Hematopoietic multipotent progenitor cell treated with erythropoietin and hydrocortisone succinate and interleukin-3 and kit ligand, for 4 days (in vitro differentiated cells): Measurements from ENCODE around the gene GOSR2.
"Not testable (repeated sequence)": the region's sequence is repeated elsewhere in the genome, so short reads cannot be mapped to it uniquely, and the experiment has no call there.

Source experiments
- DNase-seq: peaks from one replicate; pipeline ENCODE4 v3.0.0-alpha.2; 2015

The GOSR2 gene

DNA sequence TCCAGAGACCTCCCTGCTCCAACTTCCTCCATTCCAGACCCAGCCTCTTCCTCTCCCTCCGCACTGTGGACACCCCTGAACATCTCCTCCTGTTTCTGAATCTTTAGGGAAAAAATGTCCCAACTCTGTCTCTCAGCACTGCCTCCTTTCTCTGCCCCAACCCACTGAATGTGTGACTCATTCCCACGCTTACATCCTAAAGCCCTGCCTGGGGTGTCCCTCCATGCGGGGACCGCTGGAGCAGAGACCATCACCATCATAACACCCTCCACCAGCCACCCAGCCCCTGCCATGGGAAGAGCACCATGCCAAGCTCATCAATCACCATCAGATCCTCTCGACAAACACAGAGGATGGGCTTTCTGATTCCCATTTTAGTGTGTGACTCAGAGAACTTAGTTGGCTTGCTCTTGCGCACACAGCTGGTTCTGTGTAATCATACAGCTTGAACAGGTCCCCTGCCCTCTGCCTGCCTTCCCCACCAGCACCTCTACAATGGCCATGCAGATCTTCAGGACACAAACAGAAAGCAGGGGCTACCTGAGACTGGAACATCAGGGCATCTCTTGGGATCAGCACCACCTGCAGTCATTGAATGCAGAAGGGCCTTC is 45.4 kb downstream of the GOSR2 start:
- no peak for DNase-seq

DNA sequence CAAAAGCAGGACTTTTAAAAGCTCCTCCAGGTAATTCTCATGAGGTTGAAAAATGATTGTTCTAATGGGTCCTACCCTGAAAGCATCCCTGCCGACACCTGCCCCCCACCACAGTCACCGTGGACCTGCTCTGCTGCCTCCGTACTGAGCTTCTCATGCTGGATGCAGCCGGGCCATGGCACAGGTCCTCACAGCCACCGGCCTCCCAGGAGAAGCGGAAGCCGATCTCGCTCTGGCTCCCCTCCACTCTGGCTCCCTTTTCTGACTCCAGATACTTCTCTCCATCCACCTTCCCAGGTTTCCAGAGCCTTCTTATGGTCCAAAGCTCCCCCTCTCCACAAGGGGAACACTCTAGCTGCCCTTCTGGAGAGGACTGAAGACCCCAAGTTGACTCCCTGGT is 45.9 kb downstream of the GOSR2 start:
- no peak for DNase-seq

DNA sequence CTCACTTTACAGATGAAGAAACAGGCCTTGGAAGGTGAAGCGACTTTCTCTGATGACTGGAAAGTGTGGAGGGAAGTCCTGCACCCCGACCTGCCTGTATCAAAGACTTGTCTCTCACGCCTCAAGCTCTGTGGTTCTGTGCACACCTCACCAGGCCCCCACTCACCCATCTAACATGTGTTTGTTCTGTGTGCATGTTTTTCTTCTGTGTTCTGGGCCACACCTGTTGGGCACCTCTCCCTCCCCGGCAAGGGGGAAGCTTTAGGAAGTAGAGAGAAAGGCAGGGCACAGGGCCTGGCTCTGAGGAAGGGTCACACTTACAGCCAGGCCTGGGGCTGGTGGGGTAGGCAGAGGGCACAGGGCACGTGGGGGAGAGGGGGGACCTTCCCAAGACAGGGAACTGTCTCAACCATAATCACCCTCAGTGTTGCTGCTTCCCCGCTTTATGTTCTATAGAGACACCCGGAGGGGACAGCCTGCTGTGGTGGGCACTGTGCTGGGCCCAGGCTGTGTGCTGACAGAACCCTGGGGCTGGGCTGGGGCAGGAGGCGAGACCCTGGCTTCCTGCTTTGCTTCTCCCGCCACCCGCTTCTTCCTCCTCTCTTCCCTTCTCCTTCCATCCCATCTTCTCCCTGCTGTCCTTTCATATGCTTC is 48.8 kb downstream of the GOSR2 start:
- no peak for DNase-seq

GRCh38 chr17:46972346-46972745 is 49.4 kb downstream of the GOSR2 start:
- no peak for DNase-seq

GRCh38 chr17:46974086-46974485 is 51.1 kb downstream of the GOSR2 start:
- DNase-seq, result no peak

GRCh38 chr17:46975287-46975686 is 52.3 kb downstream of the GOSR2 start:
- DNase-seq, result no peak

- DNase-seq, result peak; percentile 35
These were observed 53.8 kb downstream of the GOSR2 start for GRCh38 chr17:46976626-46977270.

DNA sequence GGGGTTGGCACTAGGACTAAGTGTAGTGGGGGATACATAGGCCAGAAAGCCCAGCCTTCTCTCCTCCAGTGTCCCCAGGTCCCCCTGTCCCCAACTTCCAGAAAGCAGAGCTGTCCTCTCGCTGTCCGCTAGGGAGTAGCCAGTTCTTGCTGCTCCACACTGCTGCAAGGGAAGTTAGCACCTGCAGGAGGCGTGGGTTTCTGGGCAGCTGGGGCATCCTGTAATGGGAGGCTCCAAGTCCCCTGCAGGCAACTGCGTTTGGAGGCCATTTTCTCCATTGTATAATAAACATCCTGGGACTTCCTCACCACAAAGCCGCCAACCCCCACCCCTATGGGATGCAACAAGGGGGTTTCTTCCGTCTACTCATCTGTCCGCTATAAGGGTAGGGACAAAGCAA is 54.4 kb downstream of the GOSR2 start:
- peak; percentile 35 for DNase-seq

- no peak for DNase-seq
These were observed 55.0 kb downstream of the GOSR2 start for GRCh38 chr17:46977750-46978488.

DNA sequence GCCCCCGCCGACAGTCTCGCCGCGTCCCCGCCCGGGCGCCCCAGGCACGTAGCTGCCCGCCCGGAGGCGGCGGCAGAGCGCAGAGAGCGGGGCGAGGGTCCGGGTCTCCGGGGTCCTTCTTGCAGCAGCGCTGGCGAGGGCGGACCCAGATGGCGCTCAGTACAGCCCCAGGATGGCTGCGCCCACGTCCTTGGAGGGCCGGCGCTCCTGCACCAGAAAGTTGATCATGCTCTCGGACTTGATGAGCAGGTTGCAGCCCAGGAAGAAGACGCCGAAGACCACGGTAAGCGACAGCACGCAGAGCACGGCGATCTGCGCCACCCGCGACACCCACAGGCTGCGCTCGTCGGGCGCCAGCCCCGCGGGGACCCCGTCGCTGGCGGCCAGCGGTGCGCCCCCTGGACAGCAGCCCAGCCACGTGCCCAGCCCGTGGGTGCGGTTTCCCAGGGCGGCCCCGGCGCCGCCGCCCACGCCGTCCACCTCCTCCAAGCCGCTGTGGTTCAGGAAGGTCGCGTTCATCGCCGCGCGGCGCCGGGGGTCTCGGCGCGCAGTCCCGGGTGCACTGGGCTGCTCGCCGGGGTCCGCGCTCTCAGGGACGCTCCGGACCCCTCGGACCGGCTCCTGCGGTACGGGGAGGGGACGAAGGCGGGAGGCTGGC is 55.7 kb downstream of the GOSR2 start:
- DNase-seq, result peak; percentile 40

GRCh38 chr17:46979147-46979863 is 56.3 kb downstream of the GOSR2 start, which contains the start of gene RPRML:
TSS of gene RPRML (minus strand) at chr17:46979253. CDS start at chr17:46979007, 246 bp downstream.
- DNase-seq, result peak; percentile 67

DNA sequence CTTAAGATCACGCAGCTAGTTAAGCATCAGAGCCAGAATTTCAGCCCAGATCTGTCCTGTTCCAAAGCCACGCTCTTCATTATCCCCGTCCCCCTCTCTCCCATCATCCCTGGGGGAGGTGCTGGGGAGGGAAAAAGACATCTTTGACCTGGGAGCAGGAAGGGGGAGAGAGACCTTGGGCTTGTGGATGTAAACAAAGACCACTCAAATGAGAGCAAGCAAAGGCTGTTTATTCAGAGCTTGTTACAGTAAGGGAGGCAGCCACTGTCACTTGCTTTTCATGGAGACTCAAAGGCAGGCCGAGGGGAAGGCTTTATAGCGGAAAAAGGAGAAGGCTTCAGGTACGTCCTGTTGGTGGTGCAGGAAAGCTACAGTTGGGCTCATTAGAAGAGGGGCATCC is 59.6 kb downstream of the GOSR2 start:
- no peak for DNase-seq

DNA sequence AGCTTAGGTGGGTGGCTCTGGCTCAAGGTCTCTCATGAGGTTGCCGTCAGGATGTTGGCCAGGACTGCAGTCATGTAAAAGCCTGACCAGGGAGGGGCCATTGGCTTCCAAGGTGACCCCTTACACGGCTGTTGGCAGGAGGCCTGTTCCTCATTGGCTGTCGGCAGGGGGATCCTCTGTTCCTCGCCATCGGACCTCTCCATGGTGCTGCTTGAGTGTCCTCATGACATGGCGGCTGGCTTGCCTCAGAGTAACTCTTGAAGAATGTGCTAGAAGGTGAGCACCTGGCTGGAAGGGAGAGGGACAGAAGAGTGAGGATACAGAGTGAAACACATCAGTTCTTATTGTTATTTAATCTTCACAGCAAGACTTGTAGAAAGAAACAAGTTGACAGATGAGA is 60.8 kb downstream of the GOSR2 start:
- no peak for DNase-seq

- no peak for DNase-seq
These were observed 61.4 kb downstream of the GOSR2 start for GRCh38 chr17:46984341-46984740.

- no peak for DNase-seq
These were observed 61.9 kb downstream of the GOSR2 start for GRCh38 chr17:46984892-46985291.

DNA sequence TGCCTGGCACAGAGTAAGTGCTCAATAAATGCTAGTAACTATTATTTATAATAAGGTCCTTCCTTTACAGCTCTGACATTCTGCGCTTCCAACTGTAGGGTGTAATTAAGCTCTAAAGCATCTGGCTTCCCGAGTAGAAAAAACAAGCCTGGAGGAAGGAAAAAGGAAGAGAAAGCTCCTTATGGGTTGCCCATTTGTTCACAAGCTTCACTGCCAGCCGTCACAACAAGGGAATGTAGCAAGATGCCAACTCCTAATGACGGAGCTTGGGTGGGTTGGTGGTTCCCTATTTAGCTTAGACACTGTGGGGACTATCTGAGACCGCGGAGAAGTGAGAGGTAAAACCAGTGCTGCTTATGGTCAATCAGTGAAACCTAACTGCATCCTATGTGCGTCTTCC is 63.4 kb downstream of the GOSR2 start:
- no peak for DNase-seq

GRCh38 chr17:46987927-46988326 is 65.0 kb downstream of the GOSR2 start:
- not testable (repeated sequence) for DNase-seq

GRCh38 chr17:46989637-46990431 is 66.9 kb downstream of the GOSR2 start:
- DNase-seq, result no peak

DNA sequence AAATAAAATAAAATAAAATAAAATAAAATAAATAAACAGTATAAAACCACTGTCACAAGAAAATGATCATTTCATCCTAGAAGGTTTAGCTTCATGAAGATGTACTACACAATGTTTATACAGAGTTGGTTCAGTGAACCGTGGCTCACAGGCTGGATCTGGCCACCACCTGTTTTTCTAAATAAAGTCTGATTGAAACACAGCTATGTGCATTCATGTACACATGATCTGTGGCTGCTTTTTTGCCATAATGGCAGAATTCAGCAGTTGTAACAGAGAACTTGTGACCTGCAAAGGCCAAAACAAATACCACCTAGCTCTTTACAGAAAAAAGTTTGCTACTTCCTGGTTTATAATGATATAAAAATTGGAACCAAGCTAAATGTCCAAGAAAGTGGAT is 68.7 kb downstream of the GOSR2 start:
- DNase-seq, result no peak
